ENCODE results near the gene BICC1.

The BICC1 gene

DNA sequence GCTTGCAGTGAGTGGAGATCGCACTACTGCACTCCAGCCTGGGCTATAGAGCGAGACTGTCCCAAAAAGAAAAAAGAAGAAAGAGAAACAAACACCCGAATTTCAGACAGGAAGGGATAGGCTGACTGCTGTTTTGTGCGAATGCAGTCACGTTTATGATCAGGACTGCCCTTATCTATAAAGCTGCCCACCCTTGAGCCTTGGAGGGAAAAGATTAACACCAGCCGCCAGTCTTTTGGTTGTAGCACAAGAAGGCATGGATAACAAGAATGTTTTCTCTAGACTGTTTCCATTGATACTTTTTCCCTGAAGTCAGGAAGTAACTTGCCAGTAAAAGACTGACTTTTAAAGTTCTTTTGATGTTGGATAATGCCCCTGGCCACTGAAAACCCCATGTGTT is 314.0 kb downstream of the BICC1 start:
- TF ChIP-seq, protein P1, sequence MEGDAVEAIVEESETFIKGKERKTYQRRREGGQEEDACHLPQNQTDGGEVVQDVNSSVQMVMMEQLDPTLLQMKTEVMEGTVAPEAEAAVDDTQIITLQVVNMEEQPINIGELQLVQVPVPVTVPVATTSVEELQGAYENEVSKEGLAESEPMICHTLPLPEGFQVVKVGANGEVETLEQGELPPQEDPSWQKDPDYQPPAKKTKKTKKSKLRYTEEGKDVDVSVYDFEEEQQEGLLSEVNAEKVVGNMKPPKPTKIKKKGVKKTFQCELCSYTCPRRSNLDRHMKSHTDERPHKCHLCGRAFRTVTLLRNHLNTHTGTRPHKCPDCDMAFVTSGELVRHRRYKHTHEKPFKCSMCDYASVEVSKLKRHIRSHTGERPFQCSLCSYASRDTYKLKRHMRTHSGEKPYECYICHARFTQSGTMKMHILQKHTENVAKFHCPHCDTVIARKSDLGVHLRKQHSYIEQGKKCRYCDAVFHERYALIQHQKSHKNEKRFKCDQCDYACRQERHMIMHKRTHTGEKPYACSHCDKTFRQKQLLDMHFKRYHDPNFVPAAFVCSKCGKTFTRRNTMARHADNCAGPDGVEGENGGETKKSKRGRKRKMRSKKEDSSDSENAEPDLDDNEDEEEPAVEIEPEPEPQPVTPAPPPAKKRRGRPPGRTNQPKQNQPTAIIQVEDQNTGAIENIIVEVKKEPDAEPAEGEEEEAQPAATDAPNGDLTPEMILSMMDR (IDR thresholded peaks at IDR 0.05; ENCODE audit: low read depth, low read length), result no peak
- no peak for DNase-seq (ENCODE audit: extremely low read depth, low read depth)

DNA sequence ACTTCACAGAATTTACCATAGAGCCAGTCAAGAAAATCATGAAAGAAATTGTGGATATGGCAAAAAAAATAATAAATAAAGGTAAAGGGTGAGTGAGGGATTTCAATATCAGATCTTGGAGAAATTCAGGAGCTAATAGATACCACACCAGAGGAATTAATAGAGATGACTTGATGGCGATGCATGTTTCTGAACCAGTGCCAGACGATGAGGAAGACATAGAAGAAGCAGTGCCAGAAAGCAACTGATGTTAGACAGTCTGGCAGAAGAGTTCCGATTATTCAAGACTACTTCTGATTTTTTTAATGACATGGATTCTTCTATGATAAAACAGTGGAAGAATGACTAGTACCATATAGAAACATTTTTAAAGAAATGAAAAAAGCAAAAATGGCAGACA is 314.7 kb downstream of the BICC1 start:
- DNase-seq (ENCODE audit: extremely low read depth, low read depth), result no peak
- TF ChIP-seq, protein P1 (IDR thresholded peaks at IDR 0.05; ENCODE audit: low read depth, low read length), result no peak

DNA sequence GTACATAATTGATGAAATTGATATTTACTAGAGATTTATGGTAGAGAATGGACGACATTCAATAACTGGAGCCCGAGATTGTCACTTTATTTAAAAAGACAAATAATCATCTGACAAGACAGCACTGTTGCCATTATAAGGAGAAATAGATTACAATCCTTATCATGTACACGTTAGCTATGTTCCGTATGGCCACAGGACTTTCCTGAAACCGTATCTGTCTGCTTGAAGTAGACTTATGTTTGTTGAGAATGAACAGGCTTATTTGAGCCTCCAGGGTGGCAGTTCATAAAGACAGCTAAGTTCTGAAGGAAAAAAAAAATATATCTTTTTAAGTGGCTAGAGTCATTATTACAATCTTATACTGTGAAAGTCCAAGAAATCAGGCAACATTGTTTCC is 317.2 kb downstream of the BICC1 start:
- TF ChIP-seq, protein P1 (IDR thresholded peaks at IDR 0.05; ENCODE audit: low read depth, low read length), result no peak
- no peak for DNase-seq (ENCODE audit: extremely low read depth, low read depth)

DNA sequence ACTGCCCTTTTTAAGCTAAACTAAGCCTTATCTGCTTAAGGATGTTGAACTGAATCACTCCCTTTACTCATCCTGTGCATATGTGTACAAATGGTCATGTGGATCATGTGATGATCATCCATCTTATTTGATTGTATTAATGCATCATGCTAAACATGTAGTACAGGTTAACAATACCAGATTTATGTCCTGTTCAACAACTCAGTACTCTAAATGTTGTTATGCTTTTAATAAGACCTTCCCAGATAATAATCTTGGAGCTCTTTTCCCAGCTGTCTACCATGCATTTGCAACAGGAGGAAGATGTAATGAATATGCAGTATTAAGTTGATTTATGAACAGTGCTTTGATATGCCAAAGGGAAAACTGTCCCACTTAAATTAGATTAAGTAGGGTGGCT is 318.0 kb downstream of the BICC1 start:
- TF ChIP-seq, protein P1 (IDR thresholded peaks at IDR 0.05; ENCODE audit: low read depth, low read length), result no peak
- DNase-seq (ENCODE audit: extremely low read depth, low read depth), result no peak

DNA sequence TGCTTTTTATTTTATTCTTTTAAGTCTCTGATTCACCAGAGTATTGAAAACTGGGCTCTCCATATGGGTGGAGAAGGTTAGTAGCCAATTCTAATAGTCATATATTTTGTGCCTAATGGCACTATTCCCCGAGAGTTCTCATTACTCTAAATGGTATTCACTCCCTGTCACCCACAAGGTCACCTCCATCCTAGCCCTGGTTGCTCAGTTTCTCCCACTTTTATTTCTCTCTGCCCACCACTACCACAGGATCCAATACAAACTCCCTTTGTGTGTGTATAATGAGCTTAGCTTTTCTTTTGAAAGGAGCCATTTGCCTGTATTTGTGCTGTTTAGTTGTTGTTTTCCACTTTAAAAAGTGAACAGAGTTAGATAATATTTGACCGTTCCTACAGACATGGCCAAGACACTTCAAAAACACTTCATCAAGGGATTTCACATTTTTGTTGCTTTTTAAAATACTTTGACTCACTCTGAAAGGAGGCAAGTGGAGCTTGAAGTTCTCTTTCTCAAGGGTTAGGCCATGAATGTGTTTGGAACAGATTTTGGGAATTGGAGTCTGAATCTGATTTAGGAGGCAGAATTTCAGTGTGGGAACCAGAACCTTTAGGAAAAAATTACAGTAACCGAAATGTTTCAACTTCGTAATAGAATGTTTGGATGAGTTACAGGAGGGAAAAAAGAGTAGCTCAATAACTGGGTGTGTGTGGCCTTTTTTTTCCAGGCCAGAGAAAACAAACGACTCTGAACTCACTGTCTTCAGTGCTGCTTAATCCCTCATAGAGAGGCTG is 321.3 kb downstream of the BICC1 start:
- no peak for DNase-seq (ENCODE audit: extremely low read depth, low read depth)
- TF ChIP-seq, protein P1 (IDR thresholded peaks at IDR 0.05; ENCODE audit: low read depth, low read length), result no peak

DNA sequence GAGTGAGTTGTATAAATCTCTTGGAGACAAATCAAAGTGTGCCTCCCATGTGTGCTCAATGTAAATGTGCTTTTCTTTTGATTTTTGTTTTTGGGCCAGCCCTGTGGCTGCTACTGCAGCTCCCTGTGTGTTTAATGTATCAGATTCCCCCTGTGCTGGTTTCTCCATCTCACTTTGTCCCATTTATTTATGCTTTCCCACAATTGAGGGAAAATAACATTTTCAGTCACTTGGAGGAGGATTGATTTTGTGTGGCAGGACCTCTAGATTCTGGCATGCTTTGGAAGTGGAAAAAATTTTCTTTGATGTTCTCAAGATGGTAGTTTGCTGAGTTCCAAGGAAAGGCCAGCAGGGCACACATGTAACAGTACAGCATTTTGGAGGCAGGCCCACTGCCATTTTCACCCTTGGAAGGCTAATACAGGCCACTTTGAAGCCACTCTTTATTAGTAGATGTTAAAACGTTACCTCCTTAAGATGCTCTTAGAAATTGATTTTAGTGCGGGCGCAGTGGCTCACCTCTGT is 323.6 kb downstream of the BICC1 start:
- TF ChIP-seq, protein P1 (IDR thresholded peaks at IDR 0.05; ENCODE audit: low read depth, low read length), result no peak

DNA sequence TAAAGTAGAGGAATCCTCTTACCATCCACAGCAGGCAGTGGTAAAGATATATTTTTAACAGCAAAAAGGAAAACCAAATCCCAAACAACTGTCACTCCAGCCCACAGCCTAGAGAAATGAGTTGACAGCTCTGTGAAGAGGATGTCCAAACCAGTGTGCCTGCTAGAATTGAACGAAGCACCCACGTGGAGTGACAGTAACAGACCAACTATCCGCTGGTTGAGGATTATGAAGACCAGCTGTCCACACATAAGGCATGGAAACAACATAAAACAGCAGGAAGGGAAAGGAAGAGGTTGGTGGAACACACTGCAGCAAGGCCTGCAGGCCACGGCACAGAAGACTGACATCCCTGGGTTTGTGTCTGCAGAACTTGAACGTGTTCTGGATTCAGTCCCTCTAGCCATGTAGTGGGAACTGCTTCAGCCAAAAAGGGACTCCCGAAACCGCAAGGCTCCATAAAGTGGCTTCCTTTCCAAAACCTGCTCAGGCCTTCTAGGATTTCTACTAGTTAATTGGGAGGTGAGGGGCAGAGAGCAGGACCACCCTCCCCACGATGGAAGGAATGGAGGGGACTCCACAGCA is 324.4 kb downstream of the BICC1 start:
- TF ChIP-seq, protein P1 (IDR thresholded peaks at IDR 0.05; ENCODE audit: low read depth, low read length), result no peak
- DNase-seq (ENCODE audit: extremely low read depth, low read depth), result no peak

More for the DNA sequence above, 323.6 kb downstream of the BICC1 start:
- DNase-seq (ENCODE audit: extremely low read depth, low read depth), result no peak
